ENCODE data around the gene CCDC43.

GRCh38 chr17:44646280-44646679 is 43.3 kb downstream of the CCDC43 start:
- TF ChIP-seq EZH2 (IDR thresholded peaks at IDR 0.05) (no peak), CTCF (IDR thresholded peaks at IDR 0.05 in 2 of 3, conservative IDR thresholded peaks at IDR 0.05 in 1 of 3; ENCODE audit: borderline replicate concordance in 1 of 3, insufficient read depth in 1 of 3, low read depth in 2 of 3, low read length in 2 of 3) (no peak)

All from HCT116 (cell line).